Stimulated activated CD8-positive, alpha-beta memory T cell treated with anti-CD3 and anti-CD28 coated beads, Interleukin-2, amount 100 ng/mL, for 1 hour (primary cell): ENCODE results near the gene CCDC89.
A peak's percentile ranks its signal among the peaks of the same experiment; 100 is the strongest.

Experiments
- DNase-seq, 2 donors: peaks; one replicate each; pipeline ENCODE4 v3.0.0-alpha.2; 2020; ENCODE audit warnings: low read depth in 2 of 2

Gene CCDC89

DNA sequence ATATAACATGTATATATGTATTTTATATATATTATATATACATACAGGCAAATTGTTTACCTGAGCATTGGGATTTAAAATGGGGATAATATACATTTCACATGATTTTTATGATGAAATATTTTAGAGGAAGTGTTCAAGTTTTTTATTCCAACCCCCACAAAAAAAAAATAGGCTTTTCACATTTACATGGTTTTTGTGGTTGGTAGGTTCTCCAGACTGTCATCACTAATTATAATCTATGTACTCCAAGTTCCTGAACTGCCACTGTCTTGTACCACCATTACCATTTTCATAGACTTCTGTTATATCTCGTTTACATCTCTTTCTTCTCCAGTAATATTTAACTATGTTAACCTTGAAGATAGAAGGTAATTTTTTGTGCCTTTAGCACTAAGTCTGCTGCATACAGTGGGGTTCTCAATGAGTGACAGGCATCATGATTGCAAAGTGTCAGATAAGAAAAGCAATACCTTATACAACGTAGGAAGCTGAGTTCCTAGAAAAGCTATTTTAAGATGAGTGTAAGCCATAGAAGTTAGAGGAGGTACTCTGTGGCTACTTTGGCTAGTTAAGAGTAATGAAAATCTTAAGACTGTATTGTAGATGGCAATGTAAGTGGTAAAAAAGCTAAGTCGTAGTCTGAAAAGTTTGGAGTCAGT is 33.1 kb downstream of the CCDC89 start:
- DNase-seq: no peak

DNA sequence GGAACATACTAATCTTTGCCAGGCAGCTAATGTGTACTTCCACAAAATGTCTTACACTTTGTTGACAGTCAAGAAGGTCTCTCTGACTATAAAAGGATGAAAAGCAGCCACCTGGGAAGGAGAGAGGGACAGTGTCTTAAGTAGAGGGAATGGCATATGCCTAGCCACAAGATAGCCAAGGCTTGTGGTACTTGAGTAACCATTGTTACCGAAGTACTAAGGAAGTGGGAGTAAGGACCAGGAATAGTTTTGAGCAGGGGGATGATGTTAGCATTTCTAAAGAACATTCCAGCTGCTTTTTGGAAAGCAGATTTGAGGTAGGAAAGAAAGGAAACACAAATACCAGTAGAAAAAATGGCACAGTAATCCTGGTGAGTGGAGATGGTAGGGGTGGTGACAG is 34.9 kb downstream of the CCDC89 start:
- DNase-seq: no peak

GRCh38 chr11:85647604-85648299 is 38.2 kb downstream of the CCDC89 start, which contains the start of gene TMEM126A:
TSS of gene TMEM126A (plus strand) at chr11:85647967. CDS start at chr11:85650256, 2,289 bp downstream.
- DNase-seq: peak; percentile 78 to 79

GRCh38 chr11:85647078-85647477 is 38.9 kb downstream of the CCDC89 start:
- no peak for DNase-seq

DNA sequence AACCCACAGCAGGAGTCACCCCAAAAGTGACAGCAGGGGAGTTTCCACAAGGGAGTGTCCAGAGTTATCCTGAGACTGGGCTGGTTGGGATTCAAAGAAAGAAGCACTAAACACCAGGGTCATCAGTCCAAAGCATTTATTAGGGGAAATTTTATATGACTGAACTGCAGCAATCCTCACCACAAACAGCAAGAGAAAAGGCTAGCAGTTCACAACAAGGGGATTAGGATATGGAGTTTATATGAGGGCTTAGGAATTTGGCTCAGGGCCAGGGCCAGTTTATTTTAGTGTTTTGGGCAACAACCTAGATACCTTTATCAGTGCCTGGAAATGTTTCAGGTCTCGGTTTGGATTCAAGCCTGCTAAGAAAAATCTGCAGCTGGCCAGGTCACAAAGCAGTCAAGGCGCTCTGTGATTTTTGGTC is 42.8 kb downstream of the CCDC89 start:
- no peak for DNase-seq

DNA sequence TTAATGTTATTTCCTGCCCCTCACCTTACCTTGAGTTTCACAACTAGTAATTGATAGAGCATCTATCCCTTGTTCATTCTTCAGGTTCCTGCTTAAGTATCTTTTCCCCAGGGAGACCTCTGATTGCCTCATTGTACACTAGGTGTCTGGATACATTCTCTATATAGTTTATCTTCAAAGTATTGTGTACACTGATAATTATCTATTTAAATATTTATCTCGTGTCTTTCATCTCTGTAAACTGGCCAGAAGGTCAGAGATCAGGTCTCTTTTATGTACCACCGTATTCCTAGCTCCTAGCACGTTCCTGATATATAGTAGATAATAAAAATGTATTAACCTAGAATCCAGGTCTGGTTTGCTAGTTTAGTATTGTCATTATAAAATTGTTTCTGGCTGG is 51.2 kb downstream of the CCDC89 start:
- DNase-seq: no peak
